Measurements from ENCODE around the gene ADGRA1.

ADGRA1 gene

DNA sequence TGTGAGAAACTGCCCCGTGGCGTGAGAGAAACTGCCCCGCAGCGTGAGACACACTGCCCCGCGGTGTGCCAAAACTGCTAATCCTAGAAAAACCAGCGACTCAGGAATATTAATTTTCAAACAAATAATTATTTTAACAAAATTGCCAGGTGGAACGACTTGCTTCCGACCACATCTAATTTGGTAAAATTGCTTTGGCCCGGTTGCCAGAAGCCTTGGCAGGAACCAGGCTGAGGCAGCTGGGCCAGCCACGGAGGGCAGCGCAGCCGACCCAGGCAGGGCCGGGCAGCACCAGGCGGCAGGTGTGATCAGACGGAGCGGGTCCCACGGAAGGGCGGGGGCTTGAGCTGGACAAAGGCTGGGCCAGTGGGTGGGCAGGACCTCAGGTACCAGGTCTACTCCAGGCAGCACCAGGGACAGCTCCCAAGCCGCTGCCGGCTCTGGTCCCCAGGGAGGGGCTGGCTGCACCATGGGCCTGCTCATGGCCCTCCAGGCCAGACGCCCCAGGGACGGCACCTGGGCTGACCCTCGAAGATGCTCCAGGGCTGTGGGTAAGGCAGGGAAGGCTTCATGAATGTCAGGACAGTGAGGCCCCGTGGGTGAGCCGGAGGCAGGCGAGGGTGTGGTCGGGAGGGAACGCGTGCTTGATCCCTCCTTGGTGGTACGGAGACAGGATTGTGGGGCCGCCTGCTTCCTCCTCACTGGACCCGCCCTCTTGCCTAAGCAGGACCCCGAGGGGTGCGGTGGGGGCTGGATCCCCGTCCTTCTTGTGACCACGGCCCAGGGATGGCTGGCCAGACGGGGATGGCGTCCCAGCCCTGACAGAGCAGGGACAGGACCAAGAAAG is 7.7 kb upstream of the ADGRA1 start:
- DNase-seq, result no peak

DNA sequence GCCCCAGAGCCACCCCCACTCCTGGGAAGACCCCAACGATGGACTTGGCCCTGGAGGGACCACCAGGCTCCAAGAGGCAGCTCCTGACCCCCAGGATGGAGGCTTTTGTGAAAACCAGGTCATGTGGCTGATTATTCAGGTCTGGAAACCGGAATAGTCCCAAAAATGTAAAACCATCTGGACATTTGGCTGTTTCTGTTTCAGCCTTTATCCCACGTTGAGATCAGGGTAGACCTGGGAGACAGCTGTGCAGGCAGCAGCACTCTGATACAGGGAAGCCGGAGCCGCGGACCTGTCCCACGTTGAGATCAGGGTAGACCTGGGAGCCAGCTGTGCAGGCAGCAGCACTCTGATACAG is 7.1 kb upstream of the ADGRA1 start:
- no peak for DNase-seq

DNA sequence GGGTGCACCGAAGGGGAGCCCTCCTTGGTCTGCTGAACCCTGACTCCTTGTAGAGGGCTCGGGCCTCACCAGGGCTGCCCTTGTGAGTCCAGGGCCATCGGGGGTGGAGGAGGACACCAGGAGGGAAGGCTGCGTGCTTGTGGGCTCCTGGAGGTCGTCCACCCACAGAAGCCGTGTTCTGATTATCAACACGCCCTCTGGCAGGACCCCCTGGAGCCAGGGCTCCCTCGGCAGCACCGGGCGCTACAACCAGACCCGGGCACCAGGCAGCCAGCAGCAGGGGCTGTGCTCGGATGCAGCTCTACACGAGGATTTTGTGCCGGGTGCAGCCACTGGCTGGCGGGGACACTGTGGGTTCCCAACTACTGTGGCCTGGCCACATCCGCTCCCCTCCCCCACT is 6.1 kb upstream of the ADGRA1 start:
- no peak for DNase-seq

DNA sequence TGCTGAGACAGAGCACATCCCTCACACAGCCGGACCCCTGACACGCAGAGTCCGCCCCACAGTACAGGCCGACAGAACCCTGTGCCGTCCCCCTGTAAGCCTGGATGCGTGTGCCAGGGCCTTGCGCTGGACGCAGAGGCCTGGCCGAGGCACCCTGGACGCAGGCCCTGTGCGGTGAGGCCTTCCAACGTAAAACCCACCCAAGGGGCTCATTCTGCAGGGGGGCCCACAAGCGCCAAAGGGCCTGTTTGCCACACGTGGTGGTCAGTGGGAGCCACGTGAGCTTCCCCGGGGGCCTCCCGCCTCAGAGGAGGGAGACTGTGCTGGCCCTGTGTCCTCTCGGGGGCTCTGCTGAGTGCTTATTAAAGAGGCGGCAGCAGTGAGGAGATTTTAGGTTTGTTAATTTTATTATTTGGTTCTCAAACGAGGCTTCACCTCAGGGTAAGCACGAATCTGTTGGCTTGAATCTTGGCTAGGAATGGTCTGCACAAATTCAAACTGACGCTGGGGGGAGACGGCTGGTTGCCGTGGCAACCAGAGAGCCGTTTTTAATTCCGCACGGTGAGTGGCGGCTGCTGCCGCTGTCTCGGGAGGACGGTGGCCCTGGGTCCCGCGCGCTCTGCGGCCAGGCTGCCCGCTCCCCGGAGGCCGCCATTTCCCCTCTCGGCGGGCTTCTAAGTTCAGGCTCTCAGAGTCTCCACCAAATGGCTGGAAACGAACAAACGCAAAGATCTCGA is 4.9 kb upstream of the ADGRA1 start:
- DNase-seq, result no peak

GRCh38 chr10:133083422-133084100 is 4.2 kb upstream of the ADGRA1 start:
- DNase-seq, result no peak

- no peak for DNase-seq
These were observed 3.2 kb upstream of the ADGRA1 start for GRCh38 chr10:133084491-133084890.

GRCh38 chr10:133085251-133086125 is 2.2 kb upstream of the ADGRA1 start:
- no peak for DNase-seq

GRCh38 chr10:133086247-133086646 is 1.5 kb upstream of the ADGRA1 start:
- no peak for DNase-seq

DNA sequence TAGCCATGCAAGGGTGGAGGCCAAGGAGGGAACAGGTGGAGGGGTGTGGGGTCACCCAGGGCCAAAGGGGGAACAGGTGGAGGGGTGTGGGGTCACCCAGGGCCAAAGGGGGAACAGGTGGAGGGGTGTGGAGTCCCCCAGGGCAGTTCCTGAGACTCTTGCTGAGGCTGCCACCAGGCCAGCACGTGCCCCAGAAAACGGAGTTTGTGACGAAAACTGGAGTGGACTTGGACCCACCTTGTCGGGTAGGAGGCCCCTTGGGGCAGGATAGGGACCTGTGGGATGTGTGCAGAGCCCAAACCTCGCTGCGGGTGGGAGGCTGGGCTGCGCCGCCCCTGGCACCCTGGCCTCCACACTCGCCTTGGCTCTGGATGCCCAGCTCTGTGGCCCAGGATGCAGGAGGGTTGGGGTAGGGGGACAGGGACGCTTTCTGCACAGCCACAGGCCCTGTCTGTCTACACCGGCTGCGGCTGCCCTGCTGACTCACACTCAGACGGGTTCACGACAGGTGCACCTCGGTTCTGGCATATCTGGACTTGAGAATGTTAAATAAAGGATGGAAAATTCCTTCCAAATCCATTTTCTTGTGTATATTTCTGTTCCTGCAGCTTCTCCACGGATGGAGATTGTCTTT is 562 bp upstream of the ADGRA1 start:
- no peak for DNase-seq

- DNase-seq, result no peak
These were observed 643 bp downstream of the ADGRA1 start for GRCh38 chr10:133088179-133088955.

DNA sequence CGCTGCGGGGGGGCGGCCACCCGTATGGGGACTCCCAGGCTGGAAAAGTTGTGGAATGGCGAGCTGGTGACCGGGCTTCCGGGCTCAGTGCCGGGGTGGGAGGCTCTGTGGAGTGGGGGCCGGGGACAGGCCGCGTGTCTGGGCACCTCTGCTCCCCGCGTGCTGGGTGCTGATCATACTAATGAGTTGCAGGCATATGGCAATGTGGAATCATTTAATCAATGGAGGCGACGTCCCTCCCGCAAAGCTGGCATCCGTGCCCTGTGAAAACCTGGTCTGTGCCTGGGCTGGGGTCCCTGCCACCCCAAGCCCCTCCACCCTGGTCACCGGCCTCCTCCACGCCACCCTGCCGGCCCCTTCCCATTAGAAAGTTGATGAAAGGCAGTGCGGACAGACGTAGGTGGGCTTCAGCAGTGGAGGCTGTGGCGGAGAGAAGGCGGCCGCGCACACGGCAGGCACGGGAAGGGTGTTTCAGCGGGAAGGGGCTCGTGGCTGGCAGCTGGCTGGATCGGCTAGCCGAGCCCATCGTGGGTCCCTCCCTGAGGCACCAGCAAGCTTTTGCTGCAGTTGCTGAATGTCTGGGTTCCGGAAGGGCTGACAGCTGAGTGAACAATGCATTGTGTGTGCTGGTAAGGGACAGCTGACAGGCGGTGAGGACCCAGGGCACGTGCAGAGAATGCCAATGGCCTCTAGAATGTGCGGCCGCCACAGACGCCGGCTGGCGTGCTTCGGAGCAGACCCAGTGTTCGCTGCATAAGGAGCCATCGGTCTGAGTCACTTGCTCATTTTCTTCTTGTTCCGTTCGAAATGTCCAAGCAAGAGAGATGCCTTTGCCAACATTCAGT is 1.5 kb downstream of the ADGRA1 start:
- no peak for DNase-seq

- DNase-seq, result no peak
These were observed 2.4 kb downstream of the ADGRA1 start for GRCh38 chr10:133090101-133090500.

- no peak for DNase-seq
These were observed 2.9 kb downstream of the ADGRA1 start for GRCh38 chr10:133090654-133091053.

- no peak for DNase-seq
These were observed 3.6 kb downstream of the ADGRA1 start for GRCh38 chr10:133091316-133091715.

DNA sequence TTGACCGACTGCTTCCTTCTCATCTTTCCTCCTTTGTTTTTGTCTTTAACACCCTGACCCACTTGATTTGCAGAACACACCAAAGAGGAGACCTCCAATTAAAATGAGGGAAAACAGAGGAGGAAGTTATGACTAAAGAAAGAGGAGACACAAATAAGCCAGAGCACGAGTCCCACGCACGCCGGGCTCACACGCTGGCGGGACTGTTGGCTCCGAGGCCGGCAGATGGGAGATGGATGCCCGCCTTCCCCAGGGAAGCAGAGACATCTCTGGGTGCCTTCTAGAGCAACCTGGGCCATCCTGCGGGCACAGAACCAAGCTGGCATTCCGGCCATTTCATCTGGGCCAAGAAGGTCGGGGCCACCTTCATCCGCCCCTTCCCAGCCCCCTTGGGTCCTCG is 5.6 kb downstream of the ADGRA1 start:
- no peak for DNase-seq

DNA sequence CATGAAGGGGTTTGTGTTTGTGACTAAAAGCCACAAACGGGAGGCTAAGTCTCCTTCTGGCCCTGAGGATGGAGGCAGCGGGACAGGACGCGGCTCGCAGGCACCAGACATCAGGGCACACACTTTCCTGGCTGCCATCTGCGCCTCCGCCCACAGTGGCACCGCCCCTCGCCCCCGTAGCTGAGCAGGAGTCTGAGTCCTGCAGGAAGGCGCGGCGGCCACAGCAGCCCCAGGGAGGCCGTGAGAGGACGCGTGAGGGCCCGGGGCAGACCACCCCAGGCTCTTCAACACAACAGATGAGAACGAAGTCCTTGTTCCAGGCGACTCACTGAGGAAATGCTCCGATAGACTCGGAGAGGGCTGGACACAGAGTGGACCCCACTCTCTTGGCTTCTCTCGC is 6.6 kb downstream of the ADGRA1 start:
- no peak for DNase-seq

DNA sequence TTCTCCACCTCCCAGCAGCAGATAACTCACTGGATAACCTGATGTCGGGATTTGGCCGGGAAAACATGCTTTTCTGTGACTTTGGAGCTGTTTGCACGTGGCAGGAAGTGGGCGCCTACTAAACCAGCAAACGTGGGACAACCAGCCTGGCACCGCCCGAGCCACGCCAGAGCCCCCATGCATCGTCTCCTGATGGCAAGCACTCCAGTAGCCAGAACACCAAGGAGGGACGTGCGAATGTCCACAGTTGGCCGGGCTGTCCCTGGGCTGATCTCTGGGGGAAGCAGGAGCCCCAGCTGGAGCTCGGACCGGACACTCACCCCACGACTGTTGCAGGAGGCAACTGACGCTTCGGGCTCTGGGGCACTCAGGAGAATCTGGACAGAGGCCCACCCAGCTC is 7.1 kb downstream of the ADGRA1 start:
- no peak for DNase-seq

- DNase-seq, result no peak
These were observed 7.9 kb downstream of the ADGRA1 start for GRCh38 chr10:133095586-133095985.

DNA sequence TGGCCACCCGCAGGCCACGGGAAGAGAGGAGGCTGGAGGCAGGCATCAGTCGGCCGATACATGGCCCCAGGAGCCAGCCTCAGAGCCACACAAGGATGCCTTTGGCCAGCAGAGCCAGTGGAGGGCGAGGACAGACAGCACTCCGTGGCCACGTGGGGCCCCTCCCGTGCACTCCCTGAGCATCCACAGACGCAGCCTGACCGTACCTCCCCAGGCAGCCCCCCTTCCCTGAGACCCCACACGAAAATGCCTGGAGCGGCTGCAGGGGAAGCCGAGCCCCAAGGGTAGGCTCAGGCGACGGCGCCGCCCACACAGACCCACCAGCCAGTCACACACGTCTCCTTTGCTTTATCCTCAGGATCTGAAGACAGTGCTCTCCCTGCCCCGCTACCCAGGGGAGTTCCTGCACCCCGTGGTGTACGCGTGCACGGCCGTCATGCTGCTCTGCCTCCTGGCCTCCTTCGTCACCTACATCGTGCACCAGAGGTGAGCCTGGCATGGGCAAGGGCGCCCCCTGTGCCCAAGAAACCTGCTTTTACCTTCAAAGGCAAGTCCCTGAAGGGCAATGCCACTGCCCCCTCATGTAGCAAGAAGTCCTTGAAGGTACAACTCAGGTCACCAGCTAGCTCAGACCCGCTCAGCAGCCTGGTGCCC is 9.0 kb downstream of the ADGRA1 start:
- DNase-seq, result peak; percentile 22 to 27

DNA sequence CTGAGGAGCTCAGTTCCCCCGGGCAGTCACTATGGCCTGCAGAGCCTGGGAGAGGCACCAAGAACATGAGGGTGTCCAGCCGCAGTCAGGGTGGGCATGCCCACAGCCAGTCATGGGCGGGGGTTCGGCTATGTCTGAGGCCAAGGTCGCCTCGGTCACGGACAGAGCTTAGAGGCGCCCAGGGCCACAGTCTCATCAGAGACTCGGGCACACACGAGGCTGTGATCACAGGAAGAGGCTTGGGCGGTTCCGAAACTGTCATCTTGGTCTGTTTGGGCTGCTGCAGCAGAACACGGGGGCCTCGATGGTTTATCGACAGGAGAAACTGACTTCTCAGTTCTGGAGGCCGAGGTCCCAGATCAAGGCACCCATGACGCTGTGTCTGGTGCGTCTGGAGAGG is 9.7 kb downstream of the ADGRA1 start:
- no peak for DNase-seq

All from activated CD4-positive, alpha-beta T cell treated with anti-CD3 and anti-CD28 coated beads, Interleukin-2, amount 50 U/mL, for 48 hours (primary cell).